GM12892 (cell line): Measurements from ENCODE around the gene DEPDC7.
A peak's percentile ranks its signal among the peaks of the same experiment; 100 is the strongest.

Experiments
- DNase-seq: peaks from one replicate; pipeline ENCODE4 v3.0.0; 2011; ENCODE audit not compliant: insufficient read length
- FAIRE-seq: peaks from 2 replicates; lab custom pipeline; 2011; peaks lifted over from hg19 to GRCh38; lab: Jason Lieb, UNC
- POLR2A ChIP-seq: IDR thresholded peaks from 2 replicates; pipeline ENCODE4 v1.6.1; 2011; ENCODE audit warnings: low read depth, low read length, control low read depth
- POLR2AphosphoS5 ChIP-seq: IDR thresholded peaks from 2 replicates; pipeline ENCODE4 v1.6.1; 2011; ENCODE audit warnings: low read depth, low read length, control low read depth
- TAF1 ChIP-seq: IDR thresholded peaks from 2 replicates; pipeline ENCODE4 v1.6.1; 2011; ENCODE audit warnings: low read depth, mild to moderate bottlenecking, control low read depth, low read length, borderline replicate concordance

Gene DEPDC7

DNA sequence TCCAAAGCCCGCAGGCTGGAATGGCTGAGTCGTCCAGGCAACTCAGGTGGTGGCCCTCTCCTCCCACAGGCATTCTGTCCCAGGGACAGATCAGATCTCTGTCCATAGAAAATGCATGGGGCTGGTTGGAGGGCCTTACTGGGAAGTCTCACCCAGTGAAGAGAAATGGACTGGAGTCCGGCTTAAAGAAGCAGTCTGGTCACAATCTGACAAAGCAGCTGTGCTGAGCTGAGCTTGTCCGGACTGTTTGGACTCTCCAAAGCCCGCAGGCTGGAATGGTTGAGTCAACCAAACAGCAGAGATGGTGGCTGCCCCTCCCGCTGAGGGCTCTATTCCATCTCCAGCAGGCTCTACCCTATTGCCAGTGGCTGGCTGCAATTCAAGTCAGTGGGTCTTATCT lies 14.4 kb upstream of the DEPDC7 start:
- DNase-seq (no peak), FAIRE-seq (no peak)

DNA sequence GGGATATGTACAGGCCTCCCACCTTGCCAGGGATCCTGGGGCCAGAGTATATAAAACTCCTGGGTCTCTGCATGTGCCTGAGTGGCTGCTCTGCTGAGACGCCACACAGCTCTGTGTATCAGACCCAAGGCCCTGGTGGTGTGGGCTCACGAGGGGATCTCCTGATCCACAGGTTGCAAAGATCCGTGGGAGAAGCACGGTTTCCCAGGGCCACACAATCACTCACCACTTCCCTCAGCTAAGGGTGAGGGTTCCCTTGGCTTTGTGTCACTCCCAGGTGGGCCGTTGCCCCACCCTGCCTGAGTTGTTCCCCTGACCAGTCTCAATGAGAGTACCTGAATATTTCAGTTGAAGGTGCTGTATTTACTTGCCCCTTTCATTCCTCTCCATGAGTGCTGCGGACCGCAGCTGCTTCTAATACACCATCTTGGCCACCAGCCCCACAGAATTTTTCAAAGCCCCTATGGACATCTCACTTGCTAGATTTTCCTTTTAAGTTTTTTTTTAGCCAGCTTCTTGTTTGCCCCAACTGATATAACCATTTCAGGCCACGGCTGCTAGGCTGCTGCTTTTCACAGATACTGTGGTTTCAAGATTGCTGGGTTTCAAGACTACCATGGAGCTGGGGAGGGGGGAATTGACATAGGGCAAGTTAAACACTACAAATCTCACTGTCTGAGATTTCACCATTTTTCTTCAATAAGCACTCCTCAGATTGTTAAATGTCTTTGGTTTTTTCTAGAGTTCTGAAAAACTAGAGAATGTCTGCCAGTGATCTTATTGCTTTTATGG lies 13.7 kb upstream of the DEPDC7 start:
- FAIRE-seq: no peak

More for the DNA sequence above, 14.4 kb upstream of the DEPDC7 start:
- TF ChIP-seq POLR2A (no peak), TAF1 (no peak), POLR2AphosphoS5 (no peak)

GRCh38 chr11:33005175-33005574 lies 10.5 kb upstream of the DEPDC7 start:
- FAIRE-seq (no peak), DNase-seq (no peak)
- TF ChIP-seq POLR2A (no peak), POLR2AphosphoS5 (no peak), TAF1 (no peak)

More for the DNA sequence above, 13.7 kb upstream of the DEPDC7 start:
- no peak for DNase-seq
- TF ChIP-seq POLR2AphosphoS5: no peak
- TF ChIP-seq TAF1: no peak
- no peak for TF ChIP-seq POLR2A

GRCh38 chr11:33006010-33006409 lies 9.7 kb upstream of the DEPDC7 start:
- TF ChIP-seq POLR2AphosphoS5: no peak
- TF ChIP-seq POLR2A: no peak
- TF ChIP-seq TAF1: no peak
- FAIRE-seq (no peak), DNase-seq (no peak)

DNA sequence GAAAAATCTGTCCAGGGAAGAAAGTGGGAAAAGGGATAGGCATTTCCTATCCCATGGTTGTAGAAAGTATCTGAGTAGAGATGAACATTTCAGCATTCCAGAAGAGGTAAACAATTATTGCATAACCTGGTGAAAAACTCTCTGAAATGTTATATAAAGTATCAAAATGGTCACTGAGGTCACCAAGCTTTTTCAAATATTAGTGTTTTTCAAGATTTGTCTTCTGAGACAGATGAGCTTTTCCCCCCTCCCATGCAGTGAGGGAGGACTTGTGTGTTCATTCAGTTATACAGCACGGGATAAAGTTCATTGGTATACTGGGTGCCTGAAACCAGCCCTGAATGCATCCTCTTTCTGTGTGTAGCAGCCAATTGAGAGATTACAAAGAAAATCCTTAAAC lies 1.9 kb upstream of the DEPDC7 start:
- DNase-seq (no peak), FAIRE-seq (no peak)
- TF ChIP-seq POLR2A (no peak), TAF1 (no peak), POLR2AphosphoS5 (no peak)

DNA sequence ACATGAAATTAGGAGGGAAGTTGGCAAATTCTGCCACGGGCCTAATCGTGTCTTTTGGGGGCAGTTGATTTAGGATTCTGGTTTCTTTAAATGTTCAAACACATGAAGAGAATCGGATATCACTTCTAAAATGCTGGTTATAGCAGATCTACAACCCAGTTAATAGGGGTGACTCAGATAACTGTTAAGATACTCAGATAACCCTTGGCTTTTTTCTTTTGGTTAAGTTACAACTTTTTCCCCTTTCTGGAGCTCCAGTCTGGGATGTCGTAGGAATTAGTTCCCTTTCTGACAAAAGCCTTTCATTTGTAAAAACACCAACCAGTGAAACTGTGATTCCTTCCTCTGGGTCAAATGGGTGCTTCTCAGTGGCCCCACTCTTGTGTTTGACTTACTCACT lies 976 bp downstream of the DEPDC7 start:
- no peak for FAIRE-seq
- no peak for TF ChIP-seq POLR2AphosphoS5
- no peak for TF ChIP-seq POLR2A

GRCh38 chr11:33017478-33017877 lies 1.8 kb downstream of the DEPDC7 start:
- TF ChIP-seq POLR2A (no peak), TAF1 (no peak), POLR2AphosphoS5 (no peak)
- no peak for DNase-seq
- FAIRE-seq: no peak

More for the DNA sequence above, 976 bp downstream of the DEPDC7 start:
- no peak for DNase-seq

DNA sequence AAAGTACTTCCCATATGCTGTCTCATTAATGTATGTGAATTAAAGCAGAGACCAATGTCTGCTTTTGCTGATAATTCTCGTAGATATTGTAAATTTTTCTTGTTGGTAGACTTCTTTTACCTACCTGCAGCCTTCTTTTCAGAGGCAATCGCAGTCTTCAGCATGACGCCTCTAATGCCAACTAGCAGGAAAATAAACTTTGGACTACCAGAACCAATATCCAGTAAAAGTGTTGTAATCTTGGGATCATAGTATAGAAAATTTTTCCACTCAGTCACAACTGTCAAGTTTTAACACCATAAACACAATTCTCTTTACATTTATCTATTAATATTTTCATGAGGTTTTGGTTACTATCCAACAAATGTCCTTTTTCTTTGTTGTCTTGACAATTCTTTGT lies 2.3 kb downstream of the DEPDC7 start:
- no peak for TF ChIP-seq TAF1
- no peak for TF ChIP-seq POLR2A
- TF ChIP-seq POLR2AphosphoS5: no peak
- FAIRE-seq (no peak), DNase-seq (no peak)

GRCh38 chr11:33018840-33019239 lies 3.2 kb downstream of the DEPDC7 start:
- TF ChIP-seq TAF1 (no peak), POLR2AphosphoS5 (no peak), POLR2A (no peak)
- DNase-seq (no peak), FAIRE-seq (no peak)

DNA sequence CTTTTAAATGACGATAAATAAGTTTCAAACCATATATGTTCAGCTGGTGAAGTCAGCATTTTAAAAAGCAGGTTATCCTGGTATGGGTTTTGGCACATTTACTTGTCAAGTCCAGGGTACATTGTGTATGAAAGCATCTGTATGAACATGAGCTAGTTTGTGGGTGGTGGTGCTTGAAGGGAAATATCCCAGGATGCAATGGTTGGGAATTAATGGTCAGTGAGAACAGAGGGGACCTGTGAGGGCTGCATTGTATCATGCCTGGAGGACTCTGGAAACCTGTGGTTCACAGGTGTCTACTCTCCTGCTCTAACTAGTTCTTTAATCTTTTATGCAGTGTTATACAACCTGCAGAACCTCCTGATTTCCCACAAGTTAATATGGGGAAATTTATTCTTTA lies 5.8 kb downstream of the DEPDC7 start:
- DNase-seq (no peak), FAIRE-seq (peak; percentile 9)
- TF ChIP-seq POLR2A (no peak), POLR2AphosphoS5 (no peak), TAF1 (no peak)

DNA sequence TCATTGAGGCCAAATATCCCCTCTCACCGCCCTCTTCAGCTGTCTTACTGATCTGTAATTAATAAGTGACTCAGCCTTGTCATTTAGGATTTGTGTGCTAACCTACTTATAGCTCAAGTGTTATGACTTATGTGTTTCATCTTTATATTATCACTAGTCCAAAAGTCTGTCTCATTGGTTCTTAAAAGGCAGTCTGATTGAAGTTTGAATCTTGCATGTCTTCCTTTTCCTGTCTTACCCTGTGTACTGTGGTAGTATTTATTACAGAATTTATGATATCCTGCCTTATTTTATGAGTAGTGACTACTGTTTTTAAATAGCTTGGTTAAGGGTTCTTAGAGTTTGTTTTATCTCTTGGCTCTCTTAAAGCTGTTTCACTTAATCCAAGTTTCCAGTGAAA lies 6.3 kb downstream of the DEPDC7 start:
- TF ChIP-seq POLR2A (no peak), TAF1 (no peak), POLR2AphosphoS5 (no peak)
- FAIRE-seq (no peak), DNase-seq (no peak)

DNA sequence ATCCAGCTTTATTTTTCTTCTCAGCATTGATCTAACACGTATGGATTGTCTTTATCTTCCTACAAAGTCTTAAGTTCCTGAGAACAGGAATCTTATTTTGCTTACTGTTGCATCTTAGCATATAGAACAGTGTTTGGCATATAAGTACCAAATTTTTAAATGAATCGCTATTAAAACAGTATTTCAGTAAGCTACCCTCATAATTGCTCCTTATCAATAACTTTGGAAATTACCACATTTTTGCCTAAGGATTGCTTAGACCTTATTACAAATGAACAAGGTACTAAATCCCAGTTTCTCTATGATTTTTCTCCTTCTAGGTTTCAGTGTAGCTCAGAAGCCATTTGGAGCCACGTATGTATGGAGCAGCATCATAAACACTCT lies 9.7 kb downstream of the DEPDC7 start:
- FAIRE-seq (no peak), DNase-seq (no peak)
- TF ChIP-seq POLR2A (no peak), TAF1 (no peak), POLR2AphosphoS5 (no peak)

GRCh38 chr11:33027233-33027632 lies 11.6 kb downstream of the DEPDC7 start:
- no peak for TF ChIP-seq POLR2A
- no peak for TF ChIP-seq TAF1
- TF ChIP-seq POLR2AphosphoS5: no peak
- no peak for FAIRE-seq
- DNase-seq: no peak
